Measurements from ENCODE around the gene MAP3K5. TPM values are rescaled to one million over a fixed set of nuclear protein-coding genes. Genes with fewer than 3 reads are reported as not detected.
A peak's percentile ranks its signal among the peaks of the same experiment; 100 is the strongest.

MAP3K5 gene
- total RNA-seq, 1 donor from 2014 or later: 1.7 TPM

GRCh38 chr6:136783495-136784270 lies 8.6 kb downstream of the MAP3K5 start:
- H3K4me3 ChIP-seq (ENCODE audit: insufficient read depth, low read depth, low read length): no peak overlapping the region
- H4K20me1 ChIP-seq (ENCODE audit: insufficient read depth, low read length): no peaks in the 10 kb centered on the region
- no peak overlapping the region for H2AFZ ChIP-seq (ENCODE audit: low read depth, low read length)
- H3K79me2 ChIP-seq (ENCODE audit: insufficient read depth, low read length): peaks cover 57% of the 10 kb centered on the region
- H3K27ac ChIP-seq (ENCODE audit: low read depth, low read length): no peak overlapping the region
- Mint-ChIP-seq H3K27me3 (ENCODE audit: low read depth, unreplicated experiment) (no peaks in the 10 kb centered on the region), H3K36me3 (ENCODE audit: low read depth, unreplicated experiment) (no peaks in the 10 kb centered on the region), H3K4me3 (ENCODE audit: unreplicated experiment) (no peak overlapping the region), H3K9me3 (ENCODE audit: unreplicated experiment) (no peaks in the 10 kb centered on the region), H3K4me1 (ENCODE audit: low read depth, unreplicated experiment) (peaks cover 29% of the 10 kb centered on the region), H3K27ac (ENCODE audit: unreplicated experiment) (peak overlapping the region; percentile 26)
- no peak overlapping the region for H3K4me2 ChIP-seq (ENCODE audit: low read length)
- H3K4me1 ChIP-seq (ENCODE audit: insufficient read depth, low read length): peaks cover 20% of the 10 kb centered on the region
- no peak overlapping the region for H3K9ac ChIP-seq (ENCODE audit: low read length)
- no peaks in the 10 kb centered on the region for H3K9me3 ChIP-seq (ENCODE audit: insufficient read depth, low read depth, low read length)
- FAIRE-seq: no peak
- DNase-seq (ENCODE audit: low read depth): no peak
- no peaks in the 10 kb centered on the region for H3K27me3 ChIP-seq (ENCODE audit: insufficient read depth, low read length)
- H3K36me3 ChIP-seq (ENCODE audit: insufficient read depth, low read length): no peaks in the 10 kb centered on the region
- no peak for TF ChIP-seq CTCF (IDR thresholded peaks at IDR 0.05; ENCODE audit: insufficient read depth, low read depth, low read length)
- TF ChIP-seq EZH2 (IDR thresholded peaks at IDR 0.05; ENCODE audit: insufficient read depth, low read length): no peak

GRCh38 chr6:136783021-136783420 lies 9.3 kb downstream of the MAP3K5 start:
- H3K4me3 Mint-ChIP-seq (ENCODE audit: unreplicated experiment): no peak overlapping the region
- TF ChIP-seq EZH2 (IDR thresholded peaks at IDR 0.05; ENCODE audit: insufficient read depth, low read length) (no peak), CTCF (IDR thresholded peaks at IDR 0.05; ENCODE audit: insufficient read depth, low read depth, low read length) (no peak)
- peak overlapping the region; percentile 47 for H3K27ac Mint-ChIP-seq (ENCODE audit: unreplicated experiment)
- peaks cover 23% of the 10 kb centered on the region for H3K4me1 Mint-ChIP-seq (ENCODE audit: low read depth, unreplicated experiment)
- no peak overlapping the region for H2AFZ ChIP-seq (ENCODE audit: low read depth, low read length)
- FAIRE-seq: no peak
- H3K9me3 ChIP-seq (ENCODE audit: insufficient read depth, low read depth, low read length): no peaks in the 10 kb centered on the region
- no peak for DNase-seq (ENCODE audit: low read depth)
- no peaks in the 10 kb centered on the region for H3K36me3 Mint-ChIP-seq (ENCODE audit: low read depth, unreplicated experiment)
- H3K79me2 ChIP-seq (ENCODE audit: insufficient read depth, low read length): peaks cover 57% of the 10 kb centered on the region
- H4K20me1 ChIP-seq (ENCODE audit: insufficient read depth, low read length): no peaks in the 10 kb centered on the region
- no peak overlapping the region for H3K9ac ChIP-seq (ENCODE audit: low read length)
- no peaks in the 10 kb centered on the region for H3K27me3 Mint-ChIP-seq (ENCODE audit: low read depth, unreplicated experiment)
- no peaks in the 10 kb centered on the region for H3K36me3 ChIP-seq (ENCODE audit: insufficient read depth, low read length)
- no peak overlapping the region for H3K4me2 ChIP-seq (ENCODE audit: low read length)
- H3K4me3 ChIP-seq (ENCODE audit: insufficient read depth, low read depth, low read length): no peak overlapping the region
- H3K4me1 ChIP-seq (ENCODE audit: insufficient read depth, low read length): peaks cover 17% of the 10 kb centered on the region
- H3K9me3 Mint-ChIP-seq (ENCODE audit: unreplicated experiment): no peaks in the 10 kb centered on the region
- H3K27ac ChIP-seq (ENCODE audit: low read depth, low read length): peak overlapping the region; percentile 3
- no peaks in the 10 kb centered on the region for H3K27me3 ChIP-seq (ENCODE audit: insufficient read depth, low read length)
